ENCODE data around the gene MYOD1. TPM values are rescaled to one million over a fixed set of nuclear protein-coding genes. Genes with fewer than 3 reads are reported as not detected.
A peak's percentile ranks its signal among the peaks of the same experiment; 100 is the strongest.

Gene MYOD1
- total and polyA plus RNA-seq, 2 of the 13 experiments (the other 11 are each of a cell fraction or from before 2014, with no cell fraction given) = not detected

DNA sequence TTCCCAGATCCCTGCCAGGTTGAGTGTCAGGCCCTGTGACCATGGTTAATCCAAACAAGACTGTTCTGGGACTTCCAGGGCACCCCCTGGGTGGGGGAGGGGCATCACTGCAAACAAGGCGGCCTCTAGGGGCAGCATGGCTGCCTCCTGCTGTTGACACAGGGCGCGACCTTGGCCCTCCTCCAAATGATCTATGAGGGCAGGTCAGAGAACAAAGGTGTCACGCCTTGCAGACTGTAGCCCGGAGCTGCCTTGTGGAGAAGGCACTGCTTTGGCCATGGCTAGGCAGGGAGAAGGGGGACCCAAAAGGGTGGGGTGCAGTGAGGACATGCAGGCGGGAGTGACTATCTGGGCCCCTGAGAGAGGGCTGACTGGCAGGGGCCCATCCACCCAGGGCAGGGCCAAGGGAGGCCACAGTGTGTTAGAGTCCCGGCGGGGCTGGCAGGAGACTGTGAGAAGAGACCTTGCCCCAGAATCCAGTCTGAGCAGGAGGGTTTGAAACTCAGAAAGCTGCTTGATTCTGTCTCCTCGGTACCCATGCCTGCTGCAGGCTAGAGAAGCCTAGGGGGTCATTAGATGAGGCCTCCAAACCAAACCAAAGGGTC, 50.8 kb downstream of the MYOD1 start (continued):
- TF ChIP-seq, protein P1, sequence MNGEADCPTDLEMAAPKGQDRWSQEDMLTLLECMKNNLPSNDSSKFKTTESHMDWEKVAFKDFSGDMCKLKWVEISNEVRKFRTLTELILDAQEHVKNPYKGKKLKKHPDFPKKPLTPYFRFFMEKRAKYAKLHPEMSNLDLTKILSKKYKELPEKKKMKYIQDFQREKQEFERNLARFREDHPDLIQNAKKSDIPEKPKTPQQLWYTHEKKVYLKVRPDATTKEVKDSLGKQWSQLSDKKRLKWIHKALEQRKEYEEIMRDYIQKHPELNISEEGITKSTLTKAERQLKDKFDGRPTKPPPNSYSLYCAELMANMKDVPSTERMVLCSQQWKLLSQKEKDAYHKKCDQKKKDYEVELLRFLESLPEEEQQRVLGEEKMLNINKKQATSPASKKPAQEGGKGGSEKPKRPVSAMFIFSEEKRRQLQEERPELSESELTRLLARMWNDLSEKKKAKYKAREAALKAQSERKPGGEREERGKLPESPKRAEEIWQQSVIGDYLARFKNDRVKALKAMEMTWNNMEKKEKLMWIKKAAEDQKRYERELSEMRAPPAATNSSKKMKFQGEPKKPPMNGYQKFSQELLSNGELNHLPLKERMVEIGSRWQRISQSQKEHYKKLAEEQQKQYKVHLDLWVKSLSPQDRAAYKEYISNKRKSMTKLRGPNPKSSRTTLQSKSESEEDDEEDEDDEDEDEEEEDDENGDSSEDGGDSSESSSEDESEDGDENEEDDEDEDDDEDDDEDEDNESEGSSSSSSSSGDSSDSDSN (CRISPR knock-in tag; IDR thresholded peaks at IDR 0.05) = peak; percentile 66; the same call in 1 of the 2 replicates
- TF ChIP-seq ZNF746 (CRISPR knock-in tag; IDR thresholded peaks at IDR 0.05) (peak; percentile 91), HDAC2 (CRISPR knock-in tag; IDR thresholded peaks at IDR 0.05) (peak; percentile 99), PTBP1 (IDR thresholded peaks at IDR 0.05; ENCODE audit: low read depth, low read length, poor library complexity, severe bottlenecking) (no peak), SMC3 (IDR thresholded peaks at IDR 0.05; ENCODE audit: low read length) (no peak), RORA (CRISPR knock-in tag; IDR thresholded peaks at IDR 0.05) (no peak), REL (CRISPR knock-in tag; conservative IDR thresholded peaks at IDR 0.05) (peak; percentile 83; the same call in 1 of the 2 replicates), CCDC6 (CRISPR knock-in tag; IDR thresholded peaks at IDR 0.05) (peak; percentile 88; the same call in 1 of the 2 replicates), ZNF12 (CRISPR knock-in tag; IDR thresholded peaks at IDR 0.05) (no peak; the same call in 1 of the 2 replicates), PRMT3 (CRISPR knock-in tag; IDR thresholded peaks at IDR 0.05; ENCODE audit: borderline replicate concordance, low read depth) (0 out of 2 replicates have a peak, but pooled peaks have one; percentile 60), RFX5 (IDR thresholded peaks at IDR 0.05; ENCODE audit: low read depth, low read length) (no peak), ATM (IDR thresholded peaks at IDR 0.05; ENCODE audit: borderline replicate concordance) (no peak), ZNF468 (CRISPR knock-in tag; IDR thresholded peaks at IDR 0.05) (no peak), CHCHD3 (CRISPR knock-in tag; IDR thresholded peaks at IDR 0.05) (no peak), TRIM24 (CRISPR knock-in tag; IDR thresholded peaks at IDR 0.05) (peak; percentile 94), RARG (CRISPR knock-in tag; IDR thresholded peaks at IDR 0.05; ENCODE audit: low read depth) (0 out of 2 replicates have a peak, but pooled peaks have one; percentile 63), ZNF605 (CRISPR knock-in tag; IDR thresholded peaks at IDR 0.05) (peak; percentile 94)
- TF ChIP-seq, protein P2, sequence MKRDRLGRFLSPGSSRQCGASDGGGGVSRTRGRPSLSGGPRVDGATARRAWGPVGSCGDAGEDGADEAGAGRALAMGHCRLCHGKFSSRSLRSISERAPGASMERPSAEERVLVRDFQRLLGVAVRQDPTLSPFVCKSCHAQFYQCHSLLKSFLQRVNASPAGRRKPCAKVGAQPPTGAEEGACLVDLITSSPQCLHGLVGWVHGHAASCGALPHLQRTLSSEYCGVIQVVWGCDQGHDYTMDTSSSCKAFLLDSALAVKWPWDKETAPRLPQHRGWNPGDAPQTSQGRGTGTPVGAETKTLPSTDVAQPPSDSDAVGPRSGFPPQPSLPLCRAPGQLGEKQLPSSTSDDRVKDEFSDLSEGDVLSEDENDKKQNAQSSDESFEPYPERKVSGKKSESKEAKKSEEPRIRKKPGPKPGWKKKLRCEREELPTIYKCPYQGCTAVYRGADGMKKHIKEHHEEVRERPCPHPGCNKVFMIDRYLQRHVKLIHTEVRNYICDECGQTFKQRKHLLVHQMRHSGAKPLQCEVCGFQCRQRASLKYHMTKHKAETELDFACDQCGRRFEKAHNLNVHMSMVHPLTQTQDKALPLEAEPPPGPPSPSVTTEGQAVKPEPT (CRISPR knock-in tag; IDR thresholded peaks at IDR 0.05; ENCODE audit: low read depth) = peak; percentile 92
- TF ChIP-seq, protein P3, sequence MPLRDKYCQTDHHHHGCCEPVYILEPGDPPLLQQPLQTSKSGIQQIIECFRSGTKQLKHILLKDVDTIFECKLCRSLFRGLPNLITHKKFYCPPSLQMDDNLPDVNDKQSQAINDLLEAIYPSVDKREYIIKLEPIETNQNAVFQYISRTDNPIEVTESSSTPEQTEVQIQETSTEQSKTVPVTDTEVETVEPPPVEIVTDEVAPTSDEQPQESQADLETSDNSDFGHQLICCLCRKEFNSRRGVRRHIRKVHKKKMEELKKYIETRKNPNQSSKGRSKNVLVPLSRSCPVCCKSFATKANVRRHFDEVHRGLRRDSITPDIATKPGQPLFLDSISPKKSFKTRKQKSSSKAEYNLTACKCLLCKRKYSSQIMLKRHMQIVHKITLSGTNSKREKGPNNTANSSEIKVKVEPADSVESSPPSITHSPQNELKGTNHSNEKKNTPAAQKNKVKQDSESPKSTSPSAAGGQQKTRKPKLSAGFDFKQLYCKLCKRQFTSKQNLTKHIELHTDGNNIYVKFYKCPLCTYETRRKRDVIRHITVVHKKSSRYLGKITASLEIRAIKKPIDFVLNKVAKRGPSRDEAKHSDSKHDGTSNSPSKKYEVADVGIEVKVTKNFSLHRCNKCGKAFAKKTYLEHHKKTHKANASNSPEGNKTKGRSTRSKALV (CRISPR knock-in tag; IDR thresholded peaks at IDR 0.05) = no peak
- TF ChIP-seq, protein P4, sequence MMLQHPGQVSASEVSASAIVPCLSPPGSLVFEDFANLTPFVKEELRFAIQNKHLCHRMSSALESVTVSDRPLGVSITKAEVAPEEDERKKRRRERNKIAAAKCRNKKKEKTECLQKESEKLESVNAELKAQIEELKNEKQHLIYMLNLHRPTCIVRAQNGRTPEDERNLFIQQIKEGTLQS (CRISPR knock-in tag; IDR thresholded peaks at IDR 0.05) = no peak
- TF ChIP-seq, protein P5, sequence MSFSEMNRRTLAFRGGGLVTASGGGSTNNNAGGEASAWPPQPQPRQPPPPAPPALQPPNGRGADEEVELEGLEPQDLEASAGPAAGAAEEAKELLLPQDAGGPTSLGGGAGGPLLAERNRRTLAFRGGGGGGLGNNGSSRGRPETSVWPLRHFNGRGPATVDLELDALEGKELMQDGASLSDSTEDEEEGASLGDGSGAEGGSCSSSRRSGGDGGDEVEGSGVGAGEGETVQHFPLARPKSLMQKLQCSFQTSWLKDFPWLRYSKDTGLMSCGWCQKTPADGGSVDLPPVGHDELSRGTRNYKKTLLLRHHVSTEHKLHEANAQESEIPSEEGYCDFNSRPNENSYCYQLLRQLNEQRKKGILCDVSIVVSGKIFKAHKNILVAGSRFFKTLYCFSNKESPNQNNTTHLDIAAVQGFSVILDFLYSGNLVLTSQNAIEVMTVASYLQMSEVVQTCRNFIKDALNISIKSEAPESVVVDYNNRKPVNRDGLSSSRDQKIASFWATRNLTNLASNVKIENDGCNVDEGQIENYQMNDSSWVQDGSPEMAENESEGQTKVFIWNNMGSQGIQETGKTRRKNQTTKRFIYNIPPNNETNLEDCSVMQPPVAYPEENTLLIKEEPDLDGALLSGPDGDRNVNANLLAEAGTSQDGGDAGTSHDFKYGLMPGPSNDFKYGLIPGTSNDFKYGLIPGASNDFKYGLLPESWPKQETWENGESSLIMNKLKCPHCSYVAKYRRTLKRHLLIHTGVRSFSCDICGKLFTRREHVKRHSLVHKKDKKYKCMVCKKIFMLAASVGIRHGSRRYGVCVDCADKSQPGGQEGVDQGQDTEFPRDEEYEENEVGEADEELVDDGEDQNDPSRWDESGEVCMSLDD (CRISPR knock-in tag; IDR thresholded peaks at IDR 0.05; ENCODE audit: borderline replicate concordance) = peak; percentile 94; the same call in 1 of the 2 replicates
